Activated naive CD8-positive, alpha-beta T cell treated with anti-CD3 and anti-CD28 coated beads, Interleukin-2, amount 50 U/mL, for 16 hours (primary cell): ENCODE measurements around the gene MAPK11.

Experiments
- DNase-seq: peaks from one replicate; pipeline ENCODE4 v3.0.0-alpha.2; 2020; ENCODE audit warnings: low read depth, low spot score

Gene MAPK11

GRCh38 chr22:50293441-50294318, 23.5 kb upstream of the MAPK11 start:
- DNase-seq, result no peak

- no peak for DNase-seq
Measured at GRCh38 chr22:50292643-50293440, 22.7 kb upstream of the MAPK11 start.

GRCh38 chr22:50289942-50290630, 19.9 kb upstream of the MAPK11 start:
- DNase-seq, result no peak

GRCh38 chr22:50289151-50289941, 19.2 kb upstream of the MAPK11 start:
- no peak for DNase-seq

GRCh38 chr22:50287731-50288130, 17.6 kb upstream of the MAPK11 start:
- no peak for DNase-seq

- no peak for DNase-seq
Measured at GRCh38 chr22:50286701-50287318, 16.6 kb upstream of the MAPK11 start.

GRCh38 chr22:50286275-50286674, 16.1 kb upstream of the MAPK11 start:
- DNase-seq, result no peak

GRCh38 chr22:50285568-50286229, 15.5 kb upstream of the MAPK11 start:
- no peak for DNase-seq

- DNase-seq, result no peak
Measured at GRCh38 chr22:50284479-50284878, 14.3 kb upstream of the MAPK11 start.

- no peak for DNase-seq
Measured at GRCh38 chr22:50283821-50284220, 13.6 kb upstream of the MAPK11 start.

GRCh38 chr22:50282361-50283155, 12.4 kb upstream of the MAPK11 start:
- DNase-seq, result no peak

GRCh38 chr22:50281957-50282356, 11.8 kb upstream of the MAPK11 start:
- no peak for DNase-seq

GRCh38 chr22:50281384-50281760, 11.2 kb upstream of the MAPK11 start:
- DNase-seq, result no peak

- no peak for DNase-seq
Measured at GRCh38 chr22:50280708-50281383, 10.7 kb upstream of the MAPK11 start.

- no peak for DNase-seq
Measured at GRCh38 chr22:50280022-50280707, 10.0 kb upstream of the MAPK11 start.

GRCh38 chr22:50278956-50279619, 8.9 kb upstream of the MAPK11 start:
- no peak for DNase-seq

- no peak for DNase-seq
Measured at GRCh38 chr22:50278461-50278860, 8.3 kb upstream of the MAPK11 start.

- no peak for DNase-seq
Measured at GRCh38 chr22:50277761-50278160, 7.6 kb upstream of the MAPK11 start.
